GM23248 (cell line): ENCODE data around the gene PADI3. TPM values are rescaled to one million over a fixed set of nuclear protein-coding genes. Genes with fewer than 3 reads are reported as not detected.
A peak's percentile ranks its signal among the peaks of the same experiment; 100 is the strongest.

Experiments used
- DNase-seq: peaks from one replicate; pipeline ENCODE4 v3.0.0-alpha.2; 2015
- H2AFZ ChIP-seq: fragments of 200-600 bp; sonication (generic); 2 replicates; pipeline ENCODE4 v1.6.1; 2016; ENCODE audit warnings: antibody characterized with exemption
- H3F3A ChIP-seq: fragments of 200-600 bp; sonication (generic); 2 replicates; pipeline ENCODE4 v1.6.1; 2016; ENCODE audit warnings: mild to moderate bottlenecking, antibody characterized with exemption, mixed run types; ENCODE audit not compliant: insufficient read depth
- H3K27ac ChIP-seq: fragments of 200-600 bp; sonication (generic); 2 replicates; pipeline ENCODE4 v1.5.1; 2016; ENCODE audit warnings: mild to moderate bottlenecking
- H3K27me3 ChIP-seq: fragments of 200-600 bp; sonication (generic); replicated peaks from 2 replicates; pipeline ENCODE4 v1.6.1; 2016; ENCODE audit warnings: mild to moderate bottlenecking; ENCODE audit not compliant: insufficient read depth
- H3K36me3 ChIP-seq: fragments of 200-600 bp; sonication (generic); 2 replicates; pipeline ENCODE4 v1.6.1; 2016; ENCODE audit warnings: low read depth, mild to moderate bottlenecking
- H3K4me1 ChIP-seq: fragments of 200-600 bp; sonication (generic); 2 replicates; pipeline ENCODE4 v1.6.1; 2016; ENCODE audit warnings: mild to moderate bottlenecking; ENCODE audit not compliant: insufficient read depth
- H3K4me2 ChIP-seq: fragments of 200-600 bp; sonication (generic); one replicate; pipeline ENCODE4 v1.6.1; 2016; ENCODE audit warnings: mild to moderate bottlenecking; ENCODE audit not compliant: unreplicated experiment
- H3K4me3 ChIP-seq: fragments of 200-600 bp; sonication (generic); 2 replicates; pipeline ENCODE4 v1.5.1; 2016; ENCODE audit warnings: mild to moderate bottlenecking
- H3K79me2 ChIP-seq: fragments of 200-600 bp; sonication (generic); 2 replicates; pipeline ENCODE4 v1.6.1; 2016; ENCODE audit warnings: mild to moderate bottlenecking; ENCODE audit not compliant: insufficient read depth
- H3K9ac ChIP-seq: fragments of 200-600 bp; sonication (generic); 2 replicates; pipeline ENCODE4 v1.6.1; 2016; ENCODE audit warnings: mild to moderate bottlenecking
- H3K9me2 ChIP-seq: fragments of 200-600 bp; sonication (generic); 2 replicates; pipeline ENCODE4 v1.6.1; 2016; ENCODE audit warnings: mixed run types, mild to moderate bottlenecking, moderate library complexity; ENCODE audit not compliant: insufficient read depth
- H3K9me3 ChIP-seq: fragments of 200-600 bp; sonication (generic); one replicate; pipeline ENCODE4 v1.6.1; 2017; ENCODE audit warnings: low read depth
- H4K20me1 ChIP-seq: fragments of 200-600 bp; sonication (generic); 2 replicates; pipeline ENCODE4 v1.6.0; 2016; ENCODE audit not compliant: insufficient read depth
- EZH2 ChIP-seq: fragments of 200-600 bp; sonication (generic); IDR thresholded peaks from 2 replicates; pipeline ENCODE4 v1.6.1; 2018; ENCODE audit warnings: antibody characterized with exemption, mild to moderate bottlenecking; ENCODE audit not compliant: insufficient read depth, poor library complexity, severe bottlenecking
- EZH2phosphoT487 ChIP-seq: fragments of 200-600 bp; sonication (generic); IDR thresholded peaks from 2 replicates; pipeline ENCODE4 v1.6.1; 2018; ENCODE audit warnings: antibody characterized with exemption, moderate library complexity, mild to moderate bottlenecking, low read depth; ENCODE audit not compliant: insufficient read depth
- WGBS, 2 experiments: methylation state at CpG; one replicate each; pipeline ENCODE4 v1.1.6; 2015 to 2017; ENCODE audit warnings: low lambda C conversion rate in 2 of 2, low coverage in 1 of 2; ENCODE audit errors: missing lambda C conversion rate in 2 of 2; 5-methylcytosine and 5-hydroxymethylcytosine counted together
- in situ Hi-C: fragments of 300-500 bp; cut with MboI; formaldehyde crosslinking; loops from 2 replicates; pipeline ENCODE4 v1.15.0; 2020
- polyA plus RNA-seq: library from polyadenylated mRNA; unstranded; fragments of >200 nt; fragmentation: Nextera tagmentation; extraction: Ambion mirVana; gene quantifications from 2 replicates; pipeline ENCODE4 v1.2.1, GENCODE V29; 2016
- total RNA-seq: library from RNA; depleted of rRNA; stranded (reverse); fragments of >200 nt; shearing (Covaris generic); gene quantifications from 2 replicates; pipeline ENCODE4 v1.2.3, GENCODE V29; 2014

The PADI3 gene
- total and polyA plus RNA-seq, 2 experiments from 2014 or later: not detected

DNA sequence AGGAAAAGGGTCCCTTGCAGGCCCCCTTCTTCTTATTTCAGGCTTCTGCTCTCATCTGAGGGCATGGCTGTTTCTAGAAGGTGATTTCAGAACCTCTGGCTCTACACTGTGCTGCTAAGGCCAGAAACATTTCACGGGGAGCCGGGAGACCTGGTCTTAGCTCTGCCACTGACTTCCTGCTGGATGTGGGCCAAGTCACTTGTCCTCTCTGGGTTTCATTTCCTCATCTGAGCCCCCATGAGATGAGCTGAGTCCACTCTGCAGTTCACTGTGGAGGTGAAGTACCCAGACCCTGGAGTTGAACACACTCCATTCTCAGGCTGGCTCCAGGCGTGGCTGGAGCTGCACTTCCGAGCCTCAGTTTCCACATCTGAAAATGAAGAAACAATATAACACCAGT is 41.9 kb upstream of the PADI3 start:
- no peak overlapping the region for H2AFZ ChIP-seq
- DNase-seq: peak; percentile 13
- H3K79me2 ChIP-seq: no peaks in the 10 kb centered on the region
- H3K9me2 ChIP-seq: no peaks in the 10 kb centered on the region
- no peaks in the 10 kb centered on the region for H3K27me3 ChIP-seq
- H3K4me1 ChIP-seq: peaks cover 6% of the 10 kb centered on the region; the same call in 1 of the 2 replicates
- in situ Hi-C loops: no loop called here
- no peak overlapping the region for H3K4me3 ChIP-seq
- H3K4me2 ChIP-seq: no peak overlapping the region
- H3K27ac ChIP-seq: no peak overlapping the region
- no peaks in the 10 kb centered on the region for H3F3A ChIP-seq
- H4K20me1 ChIP-seq: no peaks in the 10 kb centered on the region
- WGBS, 2 experiments: 49 to 53% methylated on average over 4 of the region's 4 CpGs
- H3K36me3 ChIP-seq: no peaks in the 10 kb centered on the region
- TF ChIP-seq EZH2phosphoT487 (no peak), EZH2 (no peak)
- no peak overlapping the region for H3K9ac ChIP-seq
- no peaks in the 10 kb centered on the region for H3K9me3 ChIP-seq

DNA sequence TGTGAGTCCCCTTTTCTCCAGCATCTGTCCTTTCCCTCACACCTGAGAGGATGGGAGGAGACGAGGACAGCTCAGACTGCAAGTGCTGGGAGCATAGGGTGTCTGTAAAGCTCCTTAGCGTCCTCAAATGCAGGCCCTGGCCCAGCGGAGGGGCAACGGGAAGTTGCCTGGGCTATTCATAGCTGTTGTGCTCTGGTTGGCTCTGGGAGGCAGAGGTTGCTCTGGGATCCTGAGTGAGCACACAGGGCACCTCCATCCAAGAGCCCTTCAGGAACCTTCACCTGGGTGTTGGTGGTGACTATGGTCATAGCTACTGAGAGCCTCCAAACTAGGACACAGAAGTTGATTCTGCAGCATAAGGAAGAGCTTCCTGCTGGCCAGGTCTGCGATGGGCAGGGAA is 41.4 kb upstream of the PADI3 start:
- Histone ChIP-seq H3F3A (no peaks in the 10 kb centered on the region), H3K9ac (no peak overlapping the region), H3K9me3 (no peaks in the 10 kb centered on the region), H3K36me3 (no peaks in the 10 kb centered on the region), H3K4me1 (peaks cover 8% of the 10 kb centered on the region), H4K20me1 (no peaks in the 10 kb centered on the region), H3K27ac (no peak overlapping the region), H3K27me3 (no peaks in the 10 kb centered on the region; the same call in 1 of the 2 replicates), H2AFZ (no peak overlapping the region), H3K4me2 (no peak overlapping the region), H3K79me2 (no peaks in the 10 kb centered on the region), H3K4me3 (no peak overlapping the region), H3K9me2 (no peaks in the 10 kb centered on the region)
- in situ Hi-C loops: no loop called here
- no peak for DNase-seq
- TF ChIP-seq EZH2: no peak
- TF ChIP-seq EZH2phosphoT487: no peak
- 87 to 88% methylated on average over 5 of the region's 5 CpGs for WGBS, 2 experiments

DNA sequence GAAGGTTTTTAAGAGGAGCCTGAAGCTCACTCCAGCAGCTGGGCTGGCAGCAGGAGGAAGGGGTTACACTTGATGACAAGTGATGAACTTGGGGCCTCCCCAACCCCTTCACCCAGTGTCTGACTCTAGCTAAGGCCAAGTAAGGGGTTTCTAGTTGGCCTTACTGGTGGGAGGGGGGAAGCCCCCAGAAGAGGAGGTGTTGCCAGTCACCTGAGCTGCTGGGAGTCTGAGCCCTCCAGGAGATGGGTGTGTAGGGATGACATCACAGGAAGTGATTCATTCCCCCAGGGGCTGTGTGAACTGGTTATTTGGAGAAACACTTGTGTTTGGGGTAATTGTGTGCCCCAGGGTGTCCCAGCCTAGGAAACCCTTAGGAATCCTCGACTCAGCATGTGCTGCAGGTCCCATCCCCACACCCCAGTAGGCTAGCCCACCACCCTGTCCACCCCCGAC is 40.9 kb upstream of the PADI3 start:
- H3K9me2 ChIP-seq: no peaks in the 10 kb centered on the region
- H3K4me3 ChIP-seq: no peak overlapping the region
- TF ChIP-seq EZH2 (no peak), EZH2phosphoT487 (no peak)
- peak; percentile 80 for DNase-seq
- no peak overlapping the region for H3K27ac ChIP-seq
- H3K4me2 ChIP-seq: no peak overlapping the region
- in situ Hi-C loops: no loop called here
- no peaks in the 10 kb centered on the region for H3F3A ChIP-seq
- H3K27me3 ChIP-seq: no peaks in the 10 kb centered on the region; the same call in 1 of the 2 replicates
- WGBS, 2 experiments: 17 to 46% methylated on average over 1 to 2 of the region's 2 CpGs
- H3K9me3 ChIP-seq: no peaks in the 10 kb centered on the region
- no peaks in the 10 kb centered on the region for H4K20me1 ChIP-seq
- no peaks in the 10 kb centered on the region for H3K79me2 ChIP-seq
- H3K9ac ChIP-seq: no peak overlapping the region
- no peaks in the 10 kb centered on the region for H3K36me3 ChIP-seq
- peaks cover 13% of the 10 kb centered on the region for H3K4me1 ChIP-seq
- no peak overlapping the region for H2AFZ ChIP-seq

DNA sequence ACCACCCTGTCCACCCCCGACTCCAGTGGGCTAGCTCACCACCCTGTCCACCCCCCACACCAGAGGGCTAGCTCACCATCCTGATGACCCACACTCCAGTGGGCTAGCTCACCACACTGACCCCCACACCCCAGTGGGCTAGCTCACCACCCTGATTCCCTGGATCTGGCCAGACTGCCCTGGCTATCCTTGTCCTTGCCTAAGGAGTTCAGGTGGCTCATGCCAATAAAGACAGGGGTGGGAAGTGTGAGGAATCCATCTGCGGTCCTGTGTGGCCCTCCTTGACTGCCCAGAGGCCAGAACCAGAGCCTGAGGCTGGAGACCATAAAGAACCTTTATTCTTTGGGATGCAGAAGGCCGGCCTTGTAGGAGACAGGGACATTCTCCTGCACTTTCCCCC is 40.4 kb upstream of the PADI3 start:
- Histone ChIP-seq H3K9me2 (no peaks in the 10 kb centered on the region), H3K36me3 (no peaks in the 10 kb centered on the region), H3K27me3 (no peaks in the 10 kb centered on the region; the same call in 1 of the 2 replicates), H3K4me1 (peaks cover 16% of the 10 kb centered on the region), H2AFZ (no peak overlapping the region), H3K79me2 (no peaks in the 10 kb centered on the region), H3K4me2 (no peak overlapping the region), H3F3A (no peaks in the 10 kb centered on the region), H3K4me3 (no peak overlapping the region), H3K9ac (no peak overlapping the region), H3K27ac (no peak overlapping the region), H3K9me3 (no peaks in the 10 kb centered on the region), H4K20me1 (no peaks in the 10 kb centered on the region)
- no peak for TF ChIP-seq EZH2
- TF ChIP-seq EZH2phosphoT487: no peak
- in situ Hi-C loops: no loop called here
- 91 to 100% methylated on average over 2 to 3 of the region's 3 CpGs for WGBS, 2 experiments
- no peak for DNase-seq

DNA sequence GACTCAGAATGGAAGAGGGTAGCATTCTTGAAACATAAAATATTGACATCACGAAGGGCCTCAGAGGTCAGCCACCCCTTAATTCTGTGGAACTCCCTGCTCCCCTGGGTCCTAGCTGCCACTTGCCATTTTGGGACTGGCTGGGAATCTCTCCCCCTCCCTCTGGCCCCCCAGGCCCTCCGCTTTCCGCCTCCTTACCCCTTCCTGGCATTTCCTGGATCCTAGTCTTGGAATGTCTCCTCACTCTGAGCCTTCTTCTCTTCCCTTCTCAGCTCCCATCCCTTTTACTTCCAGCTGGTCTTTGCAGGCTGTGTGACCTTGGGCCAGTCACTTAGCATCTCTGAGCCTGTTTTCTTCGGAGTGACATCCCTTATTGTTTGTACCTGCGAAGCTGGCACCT is 39.5 kb upstream of the PADI3 start:
- Histone ChIP-seq H3F3A (no peaks in the 10 kb centered on the region), H2AFZ (no peak overlapping the region), H3K9me3 (no peaks in the 10 kb centered on the region), H3K4me1 (peaks cover 16% of the 10 kb centered on the region), H3K9me2 (no peaks in the 10 kb centered on the region), H3K79me2 (no peaks in the 10 kb centered on the region), H3K27me3 (no peaks in the 10 kb centered on the region; the same call in 1 of the 2 replicates), H3K9ac (no peak overlapping the region), H3K4me2 (no peak overlapping the region), H3K36me3 (no peaks in the 10 kb centered on the region), H3K27ac (no peak overlapping the region), H4K20me1 (no peaks in the 10 kb centered on the region), H3K4me3 (no peak overlapping the region)
- TF ChIP-seq EZH2phosphoT487: no peak
- no peak for TF ChIP-seq EZH2
- no peak for DNase-seq
- in situ Hi-C loops: no loop called here
- WGBS, 2 experiments: 84 to 98% methylated on average over 5 of the region's 5 CpGs
